H1 (cell line): ENCODE results near the gene FHIT. TPM values are rescaled to one million over a fixed set of nuclear protein-coding genes. Genes with fewer than 3 reads are reported as not detected.

ENCODE experiments used
- RBBP5 ChIP-seq: IDR thresholded peaks from 2 replicates; pipeline ENCODE4 v1.7.1; 2012; ENCODE audit warnings: low read depth, mild to moderate bottlenecking, inconsistent platforms, low read length, moderate library complexity, borderline replicate concordance
- polyA plus RNA-seq, 7 experiments: library from polyadenylated mRNA; depleted of rRNA in 3 of 7; stranded (reverse) in 5 of 7; unstranded in 2 of 7; fragments of >200 nt in 5 of 7; fragments of 200-250 nt in 2 of 7; gene quantifications; 1 replicate in 5 of 7; 2 replicates in 1 of 7; 4 replicates in 1 of 7; pipeline versions ENCODE4 v1.2.1 to v1.2.3, GENCODE V29; 2011 to 2013; ENCODE audit warnings: missing spikeins in 2 of 7, mixed read lengths in 2 of 7
- total RNA-seq: library from RNA; stranded (reverse); fragmentation: NEBNext Ultra II Directional; extraction: Animal tissue kit (Norgen Biotek cat#: 25700); gene quantifications from 2 replicates; pipeline ENCODE4 v1.2.1, GENCODE V29; 2021
- TF ChIP-seq, protein P1 (sequence below): IDR thresholded peaks from 2 replicates; pipeline ENCODE4 v1.6.1; 2011; ENCODE audit warnings: low read length, improper control_type of control experiment

FHIT gene
- total and polyA plus RNA-seq, 2 of the 8 experiments (the other 6 are each of a cell fraction or from before 2014, with no cell fraction given), result 1.2 to 3.2 TPM

DNA sequence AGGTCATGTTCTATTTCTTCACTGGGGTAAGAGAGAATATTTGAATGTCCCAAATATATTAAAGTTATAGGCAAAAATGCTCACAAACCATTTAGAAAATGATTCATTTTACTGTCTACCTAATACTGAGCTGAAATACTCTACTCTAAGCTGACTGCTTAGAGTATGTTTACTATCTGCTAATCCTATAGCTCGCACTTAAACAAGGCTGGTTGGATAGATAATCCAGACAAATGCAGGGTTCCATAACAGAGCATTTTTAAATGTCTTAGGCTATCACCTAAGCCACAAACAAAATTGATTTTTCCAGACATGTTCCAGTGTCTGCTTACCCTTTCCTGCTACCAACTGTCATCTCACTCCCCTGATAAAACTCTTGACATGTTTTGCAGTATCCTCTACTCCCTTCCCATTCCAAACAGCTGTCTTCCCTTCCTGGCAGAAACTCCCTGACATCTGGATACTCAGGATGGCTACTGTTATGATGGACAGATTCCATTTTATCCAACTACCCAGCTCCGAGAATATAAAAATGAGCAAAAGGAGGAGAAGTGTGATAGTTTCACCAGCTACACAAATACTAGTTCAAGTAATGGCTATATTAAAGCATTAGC, 1034.7 kb downstream of the FHIT start (continued):
- TF ChIP-seq, protein P1, sequence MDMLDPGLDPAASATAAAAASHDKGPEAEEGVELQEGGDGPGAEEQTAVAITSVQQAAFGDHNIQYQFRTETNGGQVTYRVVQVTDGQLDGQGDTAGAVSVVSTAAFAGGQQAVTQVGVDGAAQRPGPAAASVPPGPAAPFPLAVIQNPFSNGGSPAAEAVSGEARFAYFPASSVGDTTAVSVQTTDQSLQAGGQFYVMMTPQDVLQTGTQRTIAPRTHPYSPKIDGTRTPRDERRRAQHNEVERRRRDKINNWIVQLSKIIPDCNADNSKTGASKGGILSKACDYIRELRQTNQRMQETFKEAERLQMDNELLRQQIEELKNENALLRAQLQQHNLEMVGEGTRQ, result no peak
- TF ChIP-seq RBBP5, result no peak
- TF ChIP-seq, all 59 proteins: peak for 0
